ENCODE results near the gene LSMEM2. TPM values are rescaled to one million over a fixed set of nuclear protein-coding genes. Genes with fewer than 3 reads are reported as not detected.
"Not testable (repeated sequence)": the region's sequence is repeated elsewhere in the genome, so short reads cannot be mapped to it uniquely, and the experiment has no call there.

The LSMEM2 gene
- total RNA-seq, 3 donors from 2014 or later: 0.13 TPM; not detected in 2

DNA sequence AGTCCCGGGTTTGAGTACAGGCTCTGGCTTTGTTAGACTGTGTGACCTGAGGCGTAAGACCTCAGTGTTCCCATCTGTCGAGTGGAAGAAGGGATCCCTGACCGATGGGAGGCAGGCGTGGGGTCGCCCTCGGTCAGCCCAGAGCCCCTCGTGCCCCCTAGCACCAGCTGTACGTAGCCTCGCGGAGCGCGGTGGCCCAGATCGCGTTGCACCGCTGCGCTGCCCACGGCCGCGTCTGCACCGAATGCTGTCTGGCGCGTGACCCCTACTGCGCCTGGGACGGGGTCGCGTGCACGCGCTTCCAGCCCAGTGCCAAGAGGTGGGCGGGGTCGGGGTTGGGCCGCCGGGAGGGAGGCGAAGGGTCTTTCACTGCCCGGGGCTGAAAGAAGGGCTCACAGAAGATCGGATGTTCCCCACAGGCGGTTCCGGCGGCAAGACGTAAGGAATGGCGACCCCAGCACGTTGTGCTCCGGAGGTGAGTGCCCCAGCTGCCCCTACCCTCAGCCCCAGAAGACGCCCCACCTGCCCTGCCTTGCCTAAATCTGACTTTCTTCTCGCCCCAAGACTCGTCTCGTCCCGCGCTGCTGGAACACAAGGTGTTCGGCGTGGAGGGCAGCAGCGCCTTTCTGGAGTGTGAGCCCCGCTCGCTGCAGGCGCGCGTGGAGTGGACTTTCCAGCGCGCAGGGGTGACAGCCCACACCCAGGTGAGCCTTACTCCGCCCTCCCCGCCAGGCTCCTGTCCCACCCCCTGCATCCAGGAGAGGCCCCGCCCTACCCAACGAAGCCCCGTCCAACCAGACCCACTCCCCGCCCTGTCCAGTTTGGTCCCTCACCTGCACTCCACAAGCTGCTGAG lies 3.5 kb upstream of the LSMEM2 start:
- peak overlapping the region; percentile 40 for H3K4me3 Mint-ChIP-seq
- H3K4me1 Mint-ChIP-seq (ENCODE audit: low read depth): peaks cover 31% of the 10 kb centered on the region
- DNase-seq (no peak), ATAC-seq (no peak)
- H3K36me3 Mint-ChIP-seq (ENCODE audit: insufficient read depth): no peaks in the 10 kb centered on the region
- no peaks in the 10 kb centered on the region for H3K9me3 Mint-ChIP-seq
- H3K27me3 Mint-ChIP-seq (ENCODE audit: low read depth): peaks cover 45% of the 10 kb centered on the region

DNA sequence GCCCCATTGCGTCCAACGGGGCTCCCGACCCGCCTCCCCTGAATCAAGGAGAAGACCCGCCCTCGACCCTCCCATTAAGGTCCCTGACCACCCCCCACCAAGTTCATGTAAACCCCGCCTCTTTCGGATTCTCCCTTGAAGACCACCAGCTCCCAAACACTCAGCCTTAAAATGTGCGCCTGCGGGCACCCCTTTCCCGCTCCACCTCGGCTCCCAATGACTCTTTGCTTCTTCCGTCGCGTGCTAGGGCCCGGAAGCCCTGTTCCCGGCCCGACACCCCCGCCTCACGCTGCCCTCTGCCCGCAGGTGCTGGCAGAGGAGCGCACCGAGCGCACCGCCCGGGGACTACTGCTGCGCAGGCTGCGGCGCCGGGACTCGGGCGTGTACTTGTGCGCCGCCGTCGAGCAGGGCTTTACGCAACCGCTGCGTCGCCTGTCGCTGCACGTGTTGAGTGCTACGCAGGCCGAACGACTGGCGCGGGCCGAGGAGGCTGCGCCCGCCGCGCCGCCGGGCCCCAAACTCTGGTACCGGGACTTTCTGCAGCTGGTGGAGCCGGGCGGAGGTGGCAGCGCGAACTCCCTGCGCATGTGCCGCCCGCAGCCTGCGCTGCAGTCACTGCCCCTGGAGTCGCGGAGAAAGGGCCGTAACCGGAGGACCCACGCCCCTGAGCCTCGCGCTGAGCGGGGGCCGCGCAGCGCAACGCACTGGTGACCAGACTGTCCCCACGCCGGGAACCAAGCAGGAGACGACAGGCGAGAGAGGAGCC lies 2.7 kb upstream of the LSMEM2 start:
- peak overlapping the region; percentile 49 for H3K4me3 Mint-ChIP-seq
- peak; percentile 45 to 54 for ATAC-seq
- H3K27me3 Mint-ChIP-seq (ENCODE audit: low read depth): peaks cover 45% of the 10 kb centered on the region
- H3K4me1 Mint-ChIP-seq (ENCODE audit: low read depth): peaks cover 31% of the 10 kb centered on the region
- no peak for DNase-seq
- H3K36me3 Mint-ChIP-seq (ENCODE audit: insufficient read depth): no peaks in the 10 kb centered on the region
- H3K9me3 Mint-ChIP-seq: no peaks in the 10 kb centered on the region

DNA sequence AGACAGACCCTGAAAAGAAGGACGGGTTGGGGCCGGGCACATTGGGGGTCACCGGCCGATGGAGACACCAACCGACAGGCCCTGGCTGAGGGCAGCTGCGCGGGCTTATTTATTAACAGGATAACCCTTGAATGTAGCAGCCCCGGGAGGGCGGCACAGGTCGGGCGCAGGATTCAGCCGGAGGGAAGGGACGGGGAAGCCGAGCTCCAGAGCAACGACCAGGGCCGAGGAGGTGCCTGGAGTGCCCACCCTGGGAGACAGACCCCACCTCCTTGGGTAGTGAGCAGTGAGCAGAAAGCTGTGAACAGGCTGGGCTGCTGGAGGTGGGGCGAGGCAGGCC lies 2.2 kb upstream of the LSMEM2 start:
- H3K27me3 Mint-ChIP-seq (ENCODE audit: low read depth): peaks cover 42% of the 10 kb centered on the region
- no peak for DNase-seq
- H3K9me3 Mint-ChIP-seq: no peaks in the 10 kb centered on the region
- peaks cover 28% of the 10 kb centered on the region for H3K4me1 Mint-ChIP-seq (ENCODE audit: low read depth)
- no peak for ATAC-seq
- H3K4me3 Mint-ChIP-seq: no peak overlapping the region
- no peaks in the 10 kb centered on the region for H3K36me3 Mint-ChIP-seq (ENCODE audit: insufficient read depth)

DNA sequence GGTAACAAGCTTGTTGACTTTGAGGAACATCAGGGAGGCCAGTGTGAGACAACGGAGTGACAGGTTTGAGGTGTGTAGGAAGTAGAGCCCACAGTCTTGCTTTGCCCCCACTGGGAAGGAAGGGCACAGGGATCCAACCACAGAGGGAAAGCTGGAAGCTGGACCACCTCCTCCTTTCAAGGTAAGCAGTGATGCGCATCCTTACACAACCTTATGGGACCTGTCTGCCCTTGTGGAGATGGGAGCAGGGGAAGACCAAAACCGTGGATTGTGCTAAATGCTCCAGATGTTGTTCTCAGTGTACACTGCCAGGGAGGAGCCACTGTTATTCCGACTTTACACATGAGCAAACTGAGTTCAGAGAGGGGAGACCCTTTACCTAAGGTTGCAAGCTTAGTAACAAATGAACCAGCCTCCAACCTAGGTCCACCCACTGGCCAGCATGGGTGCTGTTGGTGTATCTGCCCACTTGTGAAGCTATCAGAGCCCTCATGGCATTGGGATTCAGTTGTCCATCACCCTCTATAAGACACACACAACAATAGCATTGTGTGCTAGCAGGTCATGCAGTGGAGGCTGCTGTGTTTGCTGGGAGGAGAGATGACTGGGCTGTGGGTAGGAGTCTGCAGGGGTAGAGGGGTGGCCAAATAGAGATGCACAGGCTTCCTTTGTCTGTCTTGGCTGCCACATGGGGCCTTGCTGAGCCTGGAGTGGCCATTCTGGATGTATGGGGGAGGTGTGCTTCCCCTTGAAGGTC lies 586 bp upstream of the LSMEM2 start:
- Mint-ChIP-seq H3K27me3 (ENCODE audit: low read depth) (peaks cover 37% of the 10 kb centered on the region), H3K36me3 (ENCODE audit: insufficient read depth) (no peaks in the 10 kb centered on the region), H3K4me3 (no peak overlapping the region), H3K9me3 (no peaks in the 10 kb centered on the region), H3K4me1 (ENCODE audit: low read depth) (peaks cover 21% of the 10 kb centered on the region)
- DNase-seq (no peak), ATAC-seq (no peak)

DNA sequence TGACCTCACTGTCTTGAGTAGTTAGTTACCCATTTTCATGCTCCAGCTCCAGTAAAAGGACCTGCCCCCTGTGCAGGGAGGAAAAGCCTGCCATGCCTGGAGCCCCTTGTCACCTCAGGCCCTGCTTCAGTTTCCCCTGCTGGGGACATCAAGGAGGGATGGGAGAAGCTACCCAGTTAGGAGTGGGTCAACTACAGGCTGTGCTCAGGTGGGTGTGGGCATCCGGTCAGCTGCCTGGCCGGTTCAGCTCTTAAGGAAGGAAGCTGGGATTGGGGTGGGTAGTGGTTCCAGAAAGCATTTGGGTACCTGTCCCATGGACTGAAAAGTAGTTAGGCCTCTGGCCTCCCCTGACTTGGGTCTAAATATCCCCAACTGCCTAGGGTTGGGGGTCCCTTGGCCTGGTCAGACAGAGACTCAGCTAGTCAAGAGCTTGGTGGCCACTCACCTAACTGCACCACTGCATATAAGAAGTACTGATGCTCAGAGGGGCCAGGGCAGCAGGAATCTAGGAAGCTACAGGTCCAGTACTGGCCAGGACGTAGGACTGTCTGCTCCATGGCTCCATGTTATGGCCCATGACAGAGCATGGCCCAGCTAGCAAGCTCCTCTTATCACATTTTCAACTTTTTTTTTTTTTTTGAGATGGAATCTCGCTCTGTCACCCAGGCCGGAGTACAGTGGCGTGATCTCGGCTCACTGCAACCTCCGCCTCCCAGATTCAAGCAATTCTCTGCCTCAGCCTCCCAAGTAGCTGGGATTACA lies 549 bp downstream of the LSMEM2 start:
- Mint-ChIP-seq H3K4me3 (no peak overlapping the region), H3K36me3 (ENCODE audit: insufficient read depth) (no peaks in the 10 kb centered on the region), H3K9me3 (no peaks in the 10 kb centered on the region), H3K4me1 (ENCODE audit: low read depth) (peaks cover 14% of the 10 kb centered on the region), H3K27me3 (ENCODE audit: low read depth) (peaks cover 31% of the 10 kb centered on the region)
- no peak for DNase-seq
- ATAC-seq: no peak

DNA sequence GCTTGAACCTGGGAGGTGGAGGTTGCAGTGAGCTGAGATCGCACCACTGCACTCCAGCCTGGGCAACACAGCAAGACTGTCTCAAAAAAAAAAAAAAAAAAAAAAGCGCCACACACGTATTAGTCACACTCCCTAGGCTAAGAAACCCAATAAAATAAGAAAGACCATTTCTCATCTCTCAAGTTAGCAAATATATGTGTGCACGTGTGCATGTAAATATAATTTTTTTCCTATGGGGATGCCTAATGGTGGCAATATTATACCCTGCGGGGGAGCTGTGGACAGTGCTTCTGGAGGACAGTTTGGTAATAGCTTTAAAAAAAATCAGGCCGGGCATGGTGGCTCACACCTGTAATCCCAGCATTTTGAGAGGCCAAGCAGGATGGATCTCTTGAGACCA lies 5.2 kb downstream of the LSMEM2 start:
- not testable (repeated sequence) for H3K9me3 Mint-ChIP-seq; H3K27me3 Mint-ChIP-seq (ENCODE audit: low read depth); H3K4me1 Mint-ChIP-seq (ENCODE audit: low read depth); DNase-seq; ATAC-seq; H3K4me3 Mint-ChIP-seq
- peaks cover 12% of the 10 kb centered on the region for H3K36me3 Mint-ChIP-seq (ENCODE audit: insufficient read depth)

DNA sequence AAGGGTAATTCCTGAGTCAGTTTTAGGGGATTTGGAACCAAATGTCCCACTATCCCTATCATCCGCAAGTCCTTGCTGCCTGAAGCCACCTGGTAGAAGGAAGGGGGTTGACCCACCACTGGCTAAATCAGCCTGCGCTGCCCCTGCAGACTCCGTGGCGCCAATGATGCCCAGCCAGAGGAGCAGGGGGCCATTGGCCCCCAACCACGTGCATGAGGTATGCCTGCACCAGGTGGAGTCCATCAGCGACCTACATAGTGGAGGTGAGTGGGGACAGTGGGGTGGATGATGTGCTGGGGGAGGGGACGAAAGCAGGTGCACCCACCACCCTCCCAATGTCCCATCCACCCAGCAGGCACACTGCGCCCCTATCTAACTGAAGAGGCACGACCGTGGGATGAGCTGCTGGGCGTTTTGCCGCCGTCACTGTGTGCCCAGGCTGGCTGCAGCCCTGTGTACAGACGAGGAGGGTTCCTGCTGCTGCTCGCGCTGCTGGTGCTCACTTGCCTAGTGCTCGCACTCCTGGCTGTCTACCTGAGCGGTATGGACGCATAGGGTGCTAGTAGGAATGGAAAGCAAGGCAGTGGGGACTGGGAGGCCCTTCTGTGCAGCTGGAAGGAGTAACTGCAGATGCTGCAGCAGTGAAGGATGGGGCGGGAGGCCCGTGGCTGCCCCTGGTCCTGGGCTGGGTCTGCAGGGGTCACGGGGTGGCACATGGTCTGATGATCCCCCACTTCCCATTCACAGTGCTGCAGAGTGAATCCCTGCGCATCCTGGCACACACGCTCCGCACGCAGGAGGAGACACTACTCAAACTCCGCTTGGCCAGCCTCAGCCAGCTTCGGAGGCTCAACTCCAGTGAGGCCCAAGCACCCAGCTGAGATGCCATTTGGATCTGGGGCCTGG lies 7.7 kb downstream of the LSMEM2 start:
- Mint-ChIP-seq H3K9me3 (no peaks in the 10 kb centered on the region), H3K27me3 (ENCODE audit: low read depth) (no peaks in the 10 kb centered on the region), H3K36me3 (ENCODE audit: insufficient read depth) (peaks cover 22% of the 10 kb centered on the region), H3K4me1 (ENCODE audit: low read depth) (peaks cover 9% of the 10 kb centered on the region), H3K4me3 (no peak overlapping the region)
- no peak for DNase-seq
- ATAC-seq: peak; percentile 10 to 13

DNA sequence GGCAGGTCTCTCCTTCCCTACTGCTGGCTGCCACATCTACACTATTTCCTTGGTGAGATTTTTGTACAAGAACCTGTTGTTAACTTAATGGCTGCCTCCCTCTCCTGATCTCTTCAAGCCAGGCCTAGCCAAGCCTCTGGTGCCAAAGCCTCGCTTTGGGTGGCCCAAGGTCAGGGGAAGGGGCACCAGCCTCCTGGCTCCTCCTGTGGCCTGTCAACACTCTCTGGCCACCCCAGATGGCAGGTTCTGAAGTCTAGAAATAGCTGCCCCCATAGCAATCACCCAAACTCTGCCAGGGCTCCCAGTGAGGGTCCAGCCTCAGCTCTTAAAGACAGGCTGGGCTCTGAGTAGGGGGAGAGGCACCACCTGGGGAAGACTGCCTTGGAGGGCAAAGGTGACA lies 8.4 kb downstream of the LSMEM2 start:
- Mint-ChIP-seq H3K4me3 (no peak overlapping the region), H3K36me3 (ENCODE audit: insufficient read depth) (peaks cover 22% of the 10 kb centered on the region), H3K9me3 (no peaks in the 10 kb centered on the region), H3K4me1 (ENCODE audit: low read depth) (peaks cover 9% of the 10 kb centered on the region), H3K27me3 (ENCODE audit: low read depth) (no peaks in the 10 kb centered on the region)
- ATAC-seq (no peak), DNase-seq (no peak)

DNA sequence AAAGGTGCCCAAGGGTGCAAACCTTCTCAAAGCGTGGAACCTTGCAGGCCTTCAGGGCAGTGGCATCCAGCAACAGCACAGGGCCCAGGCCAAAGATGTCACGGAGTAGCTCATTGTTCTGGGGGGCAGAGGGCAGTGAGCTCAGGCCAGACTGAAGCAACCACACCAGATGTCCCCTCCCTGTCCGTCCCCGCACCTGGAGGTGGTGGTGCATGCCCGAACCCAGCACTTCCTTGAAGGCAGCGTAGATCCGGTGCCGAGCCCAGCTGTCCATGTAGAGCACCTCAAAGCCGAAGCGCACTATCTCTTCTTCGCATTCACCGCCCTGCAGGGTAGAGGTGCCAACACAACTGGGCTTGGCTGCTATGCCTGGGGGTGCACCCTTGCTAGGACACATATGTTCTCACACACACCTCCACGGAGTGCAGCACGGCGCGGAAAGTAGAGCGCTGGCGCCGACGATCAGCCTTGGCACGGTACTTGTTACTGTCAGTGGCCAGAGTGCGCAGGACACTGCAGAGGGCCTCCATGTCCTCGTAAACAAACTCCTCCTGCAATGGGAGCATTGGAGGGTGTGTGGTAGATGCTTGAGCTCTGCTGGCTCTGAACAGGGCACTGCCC lies 9.6 kb downstream of the LSMEM2 start:
- ATAC-seq: no peak
- H3K4me1 Mint-ChIP-seq (ENCODE audit: low read depth): peaks cover 17% of the 10 kb centered on the region
- no peak for DNase-seq
- no peaks in the 10 kb centered on the region for H3K27me3 Mint-ChIP-seq (ENCODE audit: low read depth)
- no peak overlapping the region for H3K4me3 Mint-ChIP-seq
- peaks cover 22% of the 10 kb centered on the region for H3K36me3 Mint-ChIP-seq (ENCODE audit: insufficient read depth)
- H3K9me3 Mint-ChIP-seq: no peaks in the 10 kb centered on the region

DNA sequence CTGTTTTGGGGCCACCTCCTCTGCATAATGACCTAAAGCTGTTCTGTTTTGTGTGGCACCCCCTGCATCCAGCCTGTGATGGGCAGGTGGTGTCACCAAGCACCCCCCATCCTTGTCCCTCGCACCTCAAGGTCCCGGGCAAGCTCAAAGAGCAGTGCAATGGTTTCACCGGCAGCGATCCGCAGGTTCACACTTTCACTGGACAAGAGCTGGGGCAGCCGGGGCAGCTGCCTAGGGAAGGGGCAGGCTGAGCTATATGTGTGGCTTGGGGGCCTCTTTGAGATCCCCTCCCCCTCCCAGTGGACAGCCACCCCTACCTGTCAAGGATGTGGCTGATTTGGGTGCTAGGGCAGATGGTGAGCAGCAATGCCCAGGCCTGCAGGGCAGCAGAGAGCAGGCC lies 10.2 kb downstream of the LSMEM2 start:
- H3K27me3 Mint-ChIP-seq (ENCODE audit: low read depth): no peaks in the 10 kb centered on the region
- H3K9me3 Mint-ChIP-seq: no peaks in the 10 kb centered on the region
- DNase-seq (no peak), ATAC-seq (no peak)
- peak overlapping the region; percentile 88 for H3K4me3 Mint-ChIP-seq
- H3K4me1 Mint-ChIP-seq (ENCODE audit: low read depth): peaks cover 17% of the 10 kb centered on the region
- peaks cover 22% of the 10 kb centered on the region for H3K36me3 Mint-ChIP-seq (ENCODE audit: insufficient read depth)

GRCh38 chr3:50290161-50290641 lies 11.3 kb downstream of the LSMEM2 start:
- H3K4me1 Mint-ChIP-seq (ENCODE audit: low read depth): peaks cover 17% of the 10 kb centered on the region
- H3K9me3 Mint-ChIP-seq: no peaks in the 10 kb centered on the region
- H3K27me3 Mint-ChIP-seq (ENCODE audit: low read depth): no peaks in the 10 kb centered on the region
- H3K36me3 Mint-ChIP-seq (ENCODE audit: insufficient read depth): peaks cover 22% of the 10 kb centered on the region
- no peak for ATAC-seq
- H3K4me3 Mint-ChIP-seq: peak overlapping the region; percentile 88
- no peak for DNase-seq

DNA sequence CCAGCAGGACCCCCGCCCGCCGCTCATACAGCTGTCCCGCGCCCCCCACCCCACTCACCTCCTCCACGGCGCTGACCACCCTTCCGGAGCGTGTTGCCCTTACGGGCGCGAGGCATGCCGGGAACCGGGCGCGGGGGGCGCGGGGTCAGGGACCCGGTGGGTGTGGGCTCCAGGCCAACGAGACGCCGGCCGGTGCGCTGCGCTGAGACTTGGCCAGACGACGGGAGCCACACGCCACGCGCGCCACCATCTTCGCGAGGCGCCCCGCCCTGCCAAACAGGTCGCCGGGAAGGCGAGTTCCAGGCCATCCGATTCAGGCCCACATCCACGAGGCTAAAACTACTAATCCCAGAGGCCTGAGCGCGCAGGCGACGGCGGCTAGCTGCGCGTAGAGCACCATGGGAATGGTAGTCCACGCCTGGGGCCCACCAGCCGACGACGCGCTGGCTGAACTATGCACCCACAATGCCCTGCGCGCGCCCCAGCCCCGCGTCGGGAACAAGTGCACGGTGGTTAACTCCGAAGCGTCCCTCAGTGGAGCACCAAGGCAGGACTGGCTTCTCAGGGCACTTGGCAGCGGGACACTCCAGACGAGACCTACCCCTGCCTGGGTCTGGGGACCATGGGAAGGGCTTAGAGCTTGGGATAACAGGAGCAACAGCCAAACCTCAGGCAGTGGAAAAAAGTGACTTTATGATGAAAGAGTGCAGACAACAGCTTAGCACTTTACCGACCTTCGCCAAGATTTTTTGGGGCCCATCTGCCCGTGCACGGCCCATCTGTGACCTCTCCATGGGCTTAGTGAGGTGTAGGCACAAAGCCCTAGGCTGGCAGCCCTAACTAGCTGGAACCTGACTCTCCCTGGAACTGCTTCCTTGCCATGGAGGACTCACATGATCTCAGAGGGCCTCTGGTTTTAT lies 13.5 kb downstream of the LSMEM2 start, which contains the start of gene IFRD2:
Gene IFRD2 (minus strand): TSS at position 271 of the 920 bp plus-strand sequence. CDS start 155 bp downstream, at position 116.
- no peaks in the 10 kb centered on the region for H3K27me3 Mint-ChIP-seq (ENCODE audit: low read depth)

More for the DNA sequence above, 13.5 kb downstream of the LSMEM2 start, which contains the start of gene IFRD2:
- Mint-ChIP-seq H3K4me3 (peak within 1 kb of the TSS; percentile 88), H3K36me3 (ENCODE audit: insufficient read depth) (peaks cover 22% of the 10 kb centered on the region), H3K9me3 (no peaks in the 10 kb centered on the region), H3K4me1 (ENCODE audit: low read depth) (peaks cover 17% of the 10 kb centered on the region)
- ATAC-seq (peak; percentile 98), DNase-seq (peak; percentile 94)

Measured in activated T-cell treated with anti-CD3 and anti-CD28 coated beads, Interleukin-2, amount 50 U/mL, for 4 hours (primary cell).